Measurements from ENCODE around the gene NEDD4.
"Not testable (repeated sequence)": the region's sequence is repeated elsewhere in the genome, so short reads cannot be mapped to it uniquely, and the experiment has no call there.

Gene NEDD4

GRCh38 chr15:56006371-56006770, 13.0 kb upstream of the NEDD4 start:
- DNase-seq (ENCODE audit: low read depth in 3 of 3), result not testable (repeated sequence)

GRCh38 chr15:56004281-56004680, 10.9 kb upstream of the NEDD4 start:
- not testable (repeated sequence) for DNase-seq (ENCODE audit: low read depth in 3 of 3)

GRCh38 chr15:56003777-56004176, 10.4 kb upstream of the NEDD4 start:
- DNase-seq (ENCODE audit: low read depth in 3 of 3), result not testable (repeated sequence)

- DNase-seq (ENCODE audit: low read depth in 3 of 3), result not testable (repeated sequence)
These were observed 9.9 kb upstream of the NEDD4 start for GRCh38 chr15:56003277-56003676.

GRCh38 chr15:56001471-56002078, 8.2 kb upstream of the NEDD4 start:
- DNase-seq (ENCODE audit: low read depth in 3 of 3), result no peak

GRCh38 chr15:55999658-56000057, 6.2 kb upstream of the NEDD4 start:
- no peak for DNase-seq (ENCODE audit: low read depth in 3 of 3)

- no peak for DNase-seq (ENCODE audit: low read depth in 3 of 3)
These were observed 5.1 kb upstream of the NEDD4 start for GRCh38 chr15:55998478-55998877.

- no peak for DNase-seq (ENCODE audit: low read depth in 3 of 3)
These were observed 570 bp upstream of the NEDD4 start for GRCh38 chr15:55993804-55994560.

GRCh38 chr15:55992769-55993110, 672 bp downstream of the NEDD4 start:
- no peak for DNase-seq (ENCODE audit: low read depth in 3 of 3)

GRCh38 chr15:55991802-55992768, 1.3 kb downstream of the NEDD4 start:
- no peak for DNase-seq (ENCODE audit: low read depth in 3 of 3)

- no peak for DNase-seq (ENCODE audit: low read depth in 3 of 3)
These were observed 2.4 kb downstream of the NEDD4 start for GRCh38 chr15:55990998-55991397.

GRCh38 chr15:55990516-55990915, 2.9 kb downstream of the NEDD4 start:
- DNase-seq (ENCODE audit: low read depth in 3 of 3), result no peak

GRCh38 chr15:55989383-55989782, 4.0 kb downstream of the NEDD4 start:
- no peak for DNase-seq (ENCODE audit: low read depth in 3 of 3)

- DNase-seq (ENCODE audit: low read depth in 3 of 3), result no peak
These were observed 11.7 kb downstream of the NEDD4 start for GRCh38 chr15:55981582-55982249.

GRCh38 chr15:55980511-55980910, 12.9 kb downstream of the NEDD4 start:
- no peak for DNase-seq (ENCODE audit: low read depth in 3 of 3)

- DNase-seq (ENCODE audit: low read depth in 3 of 3), result no peak
These were observed 16.2 kb downstream of the NEDD4 start for GRCh38 chr15:55977231-55977630.

- no peak for DNase-seq (ENCODE audit: low read depth in 3 of 3)
These were observed 23.1 kb downstream of the NEDD4 start for GRCh38 chr15:55970286-55970685.

- DNase-seq (ENCODE audit: low read depth in 3 of 3), result no peak
These were observed 23.8 kb downstream of the NEDD4 start for GRCh38 chr15:55969582-55969981.

- DNase-seq (ENCODE audit: low read depth in 3 of 3), result no peak
These were observed 24.5 kb downstream of the NEDD4 start for GRCh38 chr15:55968923-55969322.

GRCh38 chr15:55965091-55965490, 28.3 kb downstream of the NEDD4 start:
- no peak for DNase-seq (ENCODE audit: low read depth in 3 of 3)

GRCh38 chr15:55960946-55961345, 32.5 kb downstream of the NEDD4 start:
- no peak for DNase-seq (ENCODE audit: low read depth in 3 of 3)

Measured in stimulated activated CD4-positive, alpha-beta T cell treated with anti-CD3 and anti-CD28 coated beads, TNF-alpha, amount 100 ng/mL, for 48 hours (primary cell).